ENCODE data around the gene PDE1A. TPM values are rescaled to one million over a fixed set of nuclear protein-coding genes. Genes with fewer than 3 reads are reported as not detected.

Gene PDE1A
- total RNA-seq, 4 donors from 2014 or later = 2.3 to 9.2 (median 3.2) TPM

DNA sequence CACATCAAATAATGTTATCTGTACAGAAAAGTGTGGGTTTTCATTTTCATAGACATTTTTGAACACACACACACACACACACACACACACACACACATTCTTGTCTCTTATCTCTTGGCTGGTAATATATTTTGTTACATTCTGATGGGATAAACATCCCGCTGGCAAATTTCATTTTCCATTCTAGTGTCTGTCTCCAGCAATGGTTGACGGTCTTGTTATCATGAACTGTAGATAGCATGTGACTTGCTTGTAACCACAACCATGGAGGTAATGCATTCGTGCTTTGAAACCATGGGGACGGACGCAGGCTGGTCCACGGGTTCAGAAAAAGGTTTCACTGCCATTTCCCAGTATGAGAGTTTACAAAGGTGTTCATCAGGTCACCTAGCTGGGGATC, 284.8 kb downstream of the PDE1A start:
- H3K9me3 ChIP-seq = no peaks in the 10 kb centered on the region
- TF ChIP-seq, protein P1, sequence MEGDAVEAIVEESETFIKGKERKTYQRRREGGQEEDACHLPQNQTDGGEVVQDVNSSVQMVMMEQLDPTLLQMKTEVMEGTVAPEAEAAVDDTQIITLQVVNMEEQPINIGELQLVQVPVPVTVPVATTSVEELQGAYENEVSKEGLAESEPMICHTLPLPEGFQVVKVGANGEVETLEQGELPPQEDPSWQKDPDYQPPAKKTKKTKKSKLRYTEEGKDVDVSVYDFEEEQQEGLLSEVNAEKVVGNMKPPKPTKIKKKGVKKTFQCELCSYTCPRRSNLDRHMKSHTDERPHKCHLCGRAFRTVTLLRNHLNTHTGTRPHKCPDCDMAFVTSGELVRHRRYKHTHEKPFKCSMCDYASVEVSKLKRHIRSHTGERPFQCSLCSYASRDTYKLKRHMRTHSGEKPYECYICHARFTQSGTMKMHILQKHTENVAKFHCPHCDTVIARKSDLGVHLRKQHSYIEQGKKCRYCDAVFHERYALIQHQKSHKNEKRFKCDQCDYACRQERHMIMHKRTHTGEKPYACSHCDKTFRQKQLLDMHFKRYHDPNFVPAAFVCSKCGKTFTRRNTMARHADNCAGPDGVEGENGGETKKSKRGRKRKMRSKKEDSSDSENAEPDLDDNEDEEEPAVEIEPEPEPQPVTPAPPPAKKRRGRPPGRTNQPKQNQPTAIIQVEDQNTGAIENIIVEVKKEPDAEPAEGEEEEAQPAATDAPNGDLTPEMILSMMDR (IDR thresholded peaks at IDR 0.05) = no peak
- no peak for TF ChIP-seq POLR2A (IDR thresholded peaks at IDR 0.05)
- H3K27ac ChIP-seq = no peak overlapping the region
- H3K36me3 ChIP-seq = no peaks in the 10 kb centered on the region
- no peak overlapping the region for H3K4me3 ChIP-seq
- 79 to 87% methylated on average over 6 of the region's 6 CpGs for WGBS, 2 donors
- intact Hi-C loops (cut with DNase I) = no loop called here
- no peaks in the 10 kb centered on the region for H3K4me1 ChIP-seq
- no peak for DNase-seq
- H3K27me3 ChIP-seq = no peaks in the 10 kb centered on the region

- H3K4me3 ChIP-seq = no peak overlapping the region
- no peaks in the 10 kb centered on the region for H3K36me3 ChIP-seq
- H3K27me3 ChIP-seq = no peaks in the 10 kb centered on the region
- intact Hi-C loops (cut with DNase I) = no loop called here
- H3K9me3 ChIP-seq = no peaks in the 10 kb centered on the region
- 73 to 80% methylated on average over 1 of the region's 1 CpG for WGBS, 2 donors
- H3K27ac ChIP-seq = no peak overlapping the region
- TF ChIP-seq POLR2A (IDR thresholded peaks at IDR 0.05) = no peak
- TF ChIP-seq, protein P1 (IDR thresholded peaks at IDR 0.05) = no peak
- DNase-seq = no peak
- no peaks in the 10 kb centered on the region for H3K4me1 ChIP-seq
Observed at GRCh38 chr2:182134201-182134600, 292.6 kb downstream of the PDE1A start.

- Histone ChIP-seq H3K27me3 (no peaks in the 10 kb centered on the region), H3K9me3 (no peaks in the 10 kb centered on the region), H3K36me3 (no peaks in the 10 kb centered on the region), H3K4me3 (no peak overlapping the region), H3K4me1 (no peaks in the 10 kb centered on the region), H3K27ac (no peak overlapping the region)
- DNase-seq = no peak
- no peak for TF ChIP-seq POLR2A (IDR thresholded peaks at IDR 0.05)
- TF ChIP-seq, protein P1 (IDR thresholded peaks at IDR 0.05) = no peak
- WGBS, 2 donors = 25 to 36% methylated on average over 1 of the region's 1 CpG
- intact Hi-C loops (cut with DNase I) = no loop called here
Observed at GRCh38 chr2:182133195-182133891, 293.5 kb downstream of the PDE1A start.

GRCh38 chr2:182132605-182133004, 294.2 kb downstream of the PDE1A start:
- Histone ChIP-seq H3K4me3 (no peak overlapping the region), H3K9me3 (no peaks in the 10 kb centered on the region), H3K27ac (no peak overlapping the region), H3K27me3 (no peaks in the 10 kb centered on the region), H3K4me1 (no peaks in the 10 kb centered on the region), H3K36me3 (no peaks in the 10 kb centered on the region)
- intact Hi-C loops (cut with DNase I) = no loop called here
- DNase-seq = no peak
- TF ChIP-seq, protein P1 (IDR thresholded peaks at IDR 0.05) = peak in 1 of 6 experiments; percentile 5
- no peak for TF ChIP-seq POLR2A (IDR thresholded peaks at IDR 0.05)

- WGBS, 2 donors = 18 to 22% methylated on average over 3 of the region's 3 CpGs
- TF ChIP-seq POLR2A (IDR thresholded peaks at IDR 0.05) = no peak
- TF ChIP-seq, protein P1 (IDR thresholded peaks at IDR 0.05) = no peak
- H3K9me3 ChIP-seq = no peaks in the 10 kb centered on the region
- H3K27ac ChIP-seq = no peak overlapping the region
- no peaks in the 10 kb centered on the region for H3K36me3 ChIP-seq
- DNase-seq = no peak
- intact Hi-C loops (cut with DNase I) = no loop called here
- no peaks in the 10 kb centered on the region for H3K27me3 ChIP-seq
- H3K4me3 ChIP-seq = no peak overlapping the region
- H3K4me1 ChIP-seq = no peaks in the 10 kb centered on the region
Observed at GRCh38 chr2:182128821-182129707, 297.8 kb downstream of the PDE1A start.

All from esophagus squamous epithelium (tissue), 5 donors.